KMS-11 (cell line): ENCODE results near the gene CAMTA1.

Source experiments
- H2AFZ ChIP-seq: fragments of 200-600 bp; sonication (generic); 2 replicates; pipeline ENCODE4 v1.6.1; 2016; ENCODE audit warnings: antibody characterized with exemption, mixed run types, low read depth
- H3K27ac ChIP-seq: fragments of 200-600 bp; sonication (generic); 2 replicates; pipeline ENCODE4 v1.6.1; 2016; ENCODE audit warnings: mild to moderate bottlenecking, mixed run types
- H3K27me3 ChIP-seq: fragments of 200-600 bp; sonication (generic); 2 replicates; pipeline ENCODE4 v1.6.1; 2017; ENCODE audit warnings: mild to moderate bottlenecking, low read depth, mixed run types, moderate library complexity; ENCODE audit not compliant: insufficient read depth
- H3K36me3 ChIP-seq: fragments of 200-600 bp; sonication (generic); 2 replicates; pipeline ENCODE4 v1.6.1; 2017; ENCODE audit warnings: mild to moderate bottlenecking, mixed run types; ENCODE audit not compliant: insufficient read depth
- H3K4me1 ChIP-seq: fragments of 200-600 bp; sonication (generic); 2 replicates; pipeline ENCODE4 v1.6.1; 2016; ENCODE audit warnings: mild to moderate bottlenecking, low read depth, mixed run types; ENCODE audit not compliant: poor library complexity, severe bottlenecking
- H3K4me2 ChIP-seq: fragments of 200-600 bp; sonication (generic); 2 replicates; pipeline ENCODE4 v1.7.0; 2016; ENCODE audit warnings: mild to moderate bottlenecking, mixed run types
- H3K4me3 ChIP-seq: fragments of 200-600 bp; sonication (generic); IDR thresholded peaks from 2 replicates; pipeline ENCODE4 v1.6.1; 2017; ENCODE audit warnings: low read depth, low read length, mixed read lengths; ENCODE audit not compliant: insufficient read depth
- H3K79me2 ChIP-seq: fragments of 200-600 bp; sonication (generic); 2 replicates; pipeline ENCODE4 v1.6.1; 2016; ENCODE audit warnings: low read depth, mixed run types; ENCODE audit not compliant: insufficient read depth
- H3K9ac ChIP-seq: fragments of 200-600 bp; sonication (generic); 2 replicates; pipeline ENCODE4 v1.6.1; 2016; ENCODE audit warnings: mild to moderate bottlenecking, mixed run types
- H4K20me1 ChIP-seq: fragments of 200-600 bp; sonication (generic); 2 replicates; pipeline ENCODE4 v1.6.1; 2016; ENCODE audit warnings: mild to moderate bottlenecking, mixed run types; ENCODE audit not compliant: insufficient read depth
- TF ChIP-seq, protein P1 (sequence below): fragments of 200-600 bp; sonication (generic); conservative IDR thresholded peaks from 2 replicates; pipeline ENCODE4 v1.6.1; 2017; ENCODE audit warnings: low read depth, mild to moderate bottlenecking, antibody characterized with exemption, low read length, moderate library complexity, mixed read lengths

Gene CAMTA1

DNA sequence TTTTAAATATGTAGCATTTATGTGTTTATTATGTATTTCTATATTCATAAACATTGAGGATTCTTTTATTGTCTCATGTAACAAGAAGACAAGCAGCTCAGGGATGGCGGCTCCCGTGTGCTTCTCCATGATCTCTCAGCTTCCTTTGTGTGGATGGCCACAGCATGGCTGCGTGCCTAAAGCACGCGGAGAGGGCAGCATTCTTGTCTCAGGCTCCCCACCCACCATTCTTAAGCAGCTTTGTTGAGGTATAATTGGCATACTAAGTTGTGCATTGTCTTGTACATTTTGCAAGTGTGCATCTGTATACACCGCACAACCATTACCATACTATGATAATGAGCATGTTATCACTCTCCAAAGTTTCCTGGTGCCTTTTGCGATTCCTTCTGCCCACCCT lies 81.6 kb downstream of the CAMTA1 start:
- Histone ChIP-seq H3K27me3 (no peaks in the 10 kb centered on the region), H3K4me1 (peaks cover 43% of the 10 kb centered on the region), H3K79me2 (peaks cover 3% of the 10 kb centered on the region; the same call in 1 of the 2 replicates), H3K4me2 (no peak overlapping the region), H2AFZ (no peak overlapping the region), H4K20me1 (no peaks in the 10 kb centered on the region), H3K9ac (no peak overlapping the region), H3K27ac (no peak overlapping the region), H3K36me3 (no peaks in the 10 kb centered on the region), H3K4me3 (no peak overlapping the region)
- TF ChIP-seq, protein P1, sequence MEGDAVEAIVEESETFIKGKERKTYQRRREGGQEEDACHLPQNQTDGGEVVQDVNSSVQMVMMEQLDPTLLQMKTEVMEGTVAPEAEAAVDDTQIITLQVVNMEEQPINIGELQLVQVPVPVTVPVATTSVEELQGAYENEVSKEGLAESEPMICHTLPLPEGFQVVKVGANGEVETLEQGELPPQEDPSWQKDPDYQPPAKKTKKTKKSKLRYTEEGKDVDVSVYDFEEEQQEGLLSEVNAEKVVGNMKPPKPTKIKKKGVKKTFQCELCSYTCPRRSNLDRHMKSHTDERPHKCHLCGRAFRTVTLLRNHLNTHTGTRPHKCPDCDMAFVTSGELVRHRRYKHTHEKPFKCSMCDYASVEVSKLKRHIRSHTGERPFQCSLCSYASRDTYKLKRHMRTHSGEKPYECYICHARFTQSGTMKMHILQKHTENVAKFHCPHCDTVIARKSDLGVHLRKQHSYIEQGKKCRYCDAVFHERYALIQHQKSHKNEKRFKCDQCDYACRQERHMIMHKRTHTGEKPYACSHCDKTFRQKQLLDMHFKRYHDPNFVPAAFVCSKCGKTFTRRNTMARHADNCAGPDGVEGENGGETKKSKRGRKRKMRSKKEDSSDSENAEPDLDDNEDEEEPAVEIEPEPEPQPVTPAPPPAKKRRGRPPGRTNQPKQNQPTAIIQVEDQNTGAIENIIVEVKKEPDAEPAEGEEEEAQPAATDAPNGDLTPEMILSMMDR = no peak

DNA sequence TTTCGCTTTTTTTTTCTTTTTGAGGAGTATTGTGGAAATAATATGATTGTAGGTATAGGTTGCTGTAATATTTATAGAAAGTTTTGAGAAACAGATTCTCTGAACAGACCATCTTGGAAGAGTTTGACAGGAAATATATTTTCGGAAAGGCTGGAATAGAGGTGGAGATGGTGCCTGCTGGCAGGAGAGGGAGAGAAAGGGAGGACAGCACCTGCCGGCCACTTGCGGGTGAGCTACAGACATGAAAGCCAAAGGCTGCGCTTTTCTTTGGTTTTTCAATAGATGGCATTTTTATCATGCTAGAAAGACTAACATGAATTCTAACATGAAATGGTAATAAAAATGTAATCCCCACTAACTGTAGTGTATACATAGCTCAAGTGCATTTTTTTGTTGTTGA lies 82.1 kb downstream of the CAMTA1 start:
- Histone ChIP-seq H3K4me1 (peaks cover 48% of the 10 kb centered on the region), H3K4me3 (no peak overlapping the region), H3K36me3 (no peaks in the 10 kb centered on the region), H4K20me1 (no peaks in the 10 kb centered on the region), H3K27ac (no peak overlapping the region), H3K27me3 (no peaks in the 10 kb centered on the region), H2AFZ (no peak overlapping the region), H3K9ac (no peak overlapping the region), H3K4me2 (no peak overlapping the region), H3K79me2 (peaks cover 3% of the 10 kb centered on the region; the same call in 1 of the 2 replicates)
- TF ChIP-seq, protein P1 = no peak

DNA sequence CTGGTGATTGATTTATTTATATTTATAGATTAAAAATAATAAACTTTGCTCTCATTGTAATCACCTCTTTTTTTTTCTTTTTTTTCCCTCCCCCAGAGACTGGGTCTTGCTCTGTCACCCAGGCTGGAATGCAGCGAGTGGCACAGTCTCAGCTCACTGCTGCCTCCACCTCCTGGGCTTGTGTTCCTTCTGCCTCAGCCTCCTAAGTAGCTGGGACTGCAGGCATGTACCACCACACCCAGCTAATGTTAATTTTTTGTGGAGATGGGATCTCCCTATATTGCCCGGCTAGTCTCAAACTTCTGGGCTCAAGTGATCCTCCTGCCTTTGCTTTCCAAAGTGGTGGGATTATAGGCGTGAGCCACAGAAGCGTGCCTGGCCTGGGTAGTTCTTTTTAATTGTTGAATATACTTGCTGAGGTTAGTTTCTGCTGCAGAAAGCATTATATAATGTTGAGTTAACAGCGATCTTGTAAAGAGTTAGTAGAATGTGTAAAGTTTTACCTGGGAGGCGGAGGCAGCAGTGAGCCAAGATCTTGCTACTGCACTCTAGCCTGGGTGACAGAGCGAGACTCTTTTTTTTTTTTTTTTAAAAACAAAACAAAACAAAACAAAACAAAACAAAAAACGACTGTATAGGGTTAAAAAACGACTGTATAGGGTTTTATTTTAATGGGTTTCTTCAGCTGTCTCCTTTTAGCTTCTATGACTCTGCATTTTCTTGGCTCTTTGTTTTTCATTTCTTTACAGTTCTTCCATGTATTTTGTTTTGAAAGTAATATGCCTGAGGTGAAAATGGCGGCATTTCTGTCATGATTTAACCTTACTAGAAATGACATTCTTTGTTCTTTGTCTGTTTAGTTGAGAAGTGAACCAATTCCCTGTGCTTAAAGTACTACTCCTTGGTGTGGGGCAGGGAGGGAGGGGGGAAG lies 82.7 kb downstream of the CAMTA1 start:
- Histone ChIP-seq H2AFZ (no peak overlapping the region), H3K4me3 (no peak overlapping the region), H3K4me1 (peaks cover 54% of the 10 kb centered on the region), H4K20me1 (no peaks in the 10 kb centered on the region), H3K79me2 (peaks cover 9% of the 10 kb centered on the region; the same call in 1 of the 2 replicates), H3K27ac (peak overlapping the region; percentile 30; the same call in 1 of the 2 replicates), H3K4me2 (peak overlapping the region; percentile 39), H3K9ac (no peak overlapping the region), H3K36me3 (no peaks in the 10 kb centered on the region), H3K27me3 (no peaks in the 10 kb centered on the region)
- TF ChIP-seq, protein P1 = no peak

DNA sequence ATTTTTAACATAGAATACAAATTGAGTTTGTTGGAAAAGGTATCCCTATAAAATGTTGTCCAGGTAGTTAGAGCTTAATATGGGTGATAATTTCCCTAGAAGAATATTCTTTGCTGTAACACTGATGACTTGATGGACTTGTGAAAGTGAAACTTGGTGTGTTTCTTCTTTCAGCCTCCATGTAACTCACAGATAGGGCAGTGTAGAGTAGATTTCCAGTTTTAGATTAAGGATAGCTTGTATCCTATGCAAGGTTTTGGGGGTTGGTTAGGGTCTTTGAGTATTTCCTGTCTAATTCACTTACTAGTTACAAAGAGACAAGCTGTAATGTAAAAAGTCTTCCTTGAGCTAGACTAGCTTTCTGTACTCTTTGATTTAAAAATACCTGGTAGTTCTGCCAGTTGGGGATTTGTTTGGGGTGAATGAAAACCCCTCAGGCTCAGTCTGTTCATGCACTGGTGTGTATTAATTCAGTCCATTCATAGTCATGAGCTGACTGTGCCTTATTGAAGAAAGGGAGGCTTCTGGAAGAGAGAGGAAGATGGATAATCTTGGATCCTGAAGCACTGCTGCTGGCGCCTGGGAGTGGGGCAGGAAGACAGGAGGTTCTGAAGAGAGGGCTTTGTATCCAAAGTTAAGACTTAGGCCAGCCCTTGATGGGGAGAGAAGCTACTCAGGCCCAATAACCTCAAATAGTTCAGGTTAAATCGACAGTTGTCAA lies 83.6 kb downstream of the CAMTA1 start:
- Histone ChIP-seq H3K4me2 (peak overlapping the region; percentile 39), H3K79me2 (peaks cover 13% of the 10 kb centered on the region; the same call in 1 of the 2 replicates)
- TF ChIP-seq, protein P1 = no peak

More for the DNA sequence above, 83.6 kb downstream of the CAMTA1 start:
- Histone ChIP-seq H3K27ac (peak overlapping the region; percentile 30; the same call in 1 of the 2 replicates), H3K4me1 (peaks cover 63% of the 10 kb centered on the region), H3K4me3 (no peak overlapping the region), H3K36me3 (no peaks in the 10 kb centered on the region), H4K20me1 (no peaks in the 10 kb centered on the region), H3K27me3 (no peaks in the 10 kb centered on the region), H3K9ac (no peak overlapping the region), H2AFZ (no peak overlapping the region)
